Osteoblast (primary cell): ENCODE results near the gene LRRC58. TPM values are rescaled to one million over a fixed set of nuclear protein-coding genes. Genes with fewer than 3 reads are reported as not detected.
"Not testable (repeated sequence)": the region's sequence is repeated elsewhere in the genome, so short reads cannot be mapped to it uniquely, and the experiment has no call there.

Source experiments
- DNase-seq: peaks from one replicate; pipeline ENCODE4 v3.0.0; 2011; ENCODE audit warnings: low spot score, mixed read lengths; ENCODE audit not compliant: insufficient read length; ENCODE audit errors: missing footprints
- H2AFZ ChIP-seq: 2 replicates; pipeline ENCODE4 v1.6.0; 2011; ENCODE audit warnings: mild to moderate bottlenecking, low read length
- H3K27ac ChIP-seq: 2 replicates; pipeline ENCODE4 v1.5.1; 2011; ENCODE audit warnings: mild to moderate bottlenecking, low read depth, low read length, moderate library complexity
- H3K27me3 ChIP-seq: 2 replicates; pipeline ENCODE4 v1.6.0; 2012; ENCODE audit warnings: mild to moderate bottlenecking, control low read depth, inconsistent platforms, low read length, moderate library complexity; ENCODE audit not compliant: insufficient read depth
- H3K36me3 ChIP-seq: 2 replicates; pipeline ENCODE4 v1.5.1; 2011; ENCODE audit warnings: mild to moderate bottlenecking, low read length, control low read depth, moderate library complexity; ENCODE audit not compliant: insufficient read depth
- H3K4me1 ChIP-seq: 2 replicates; pipeline ENCODE4 v1.5.1; 2011; ENCODE audit warnings: mild to moderate bottlenecking, low read length, control low read depth, moderate library complexity; ENCODE audit not compliant: insufficient read depth
- H3K4me2 ChIP-seq: 2 replicates; pipeline ENCODE4 v1.6.0; 2011; ENCODE audit warnings: mild to moderate bottlenecking, low read length; ENCODE audit not compliant: insufficient read depth
- H3K4me3 ChIP-seq: fragments of 200-600 bp; sonication (generic); 3 replicates; pipeline ENCODE4 v1.5.1; 2012; ENCODE audit warnings: mild to moderate bottlenecking, low read length, inconsistent platforms; ENCODE audit not compliant: insufficient read depth
- H3K79me2 ChIP-seq: 2 replicates; pipeline ENCODE4 v1.6.0; 2012; ENCODE audit warnings: mild to moderate bottlenecking, low read length, control low read depth, inconsistent platforms; ENCODE audit not compliant: insufficient read depth
- H3K9me3 ChIP-seq: 2 replicates; pipeline ENCODE4 v1.5.1; 2011; ENCODE audit warnings: low read depth, low read length, control low read depth
- H4K20me1 ChIP-seq: 2 replicates; pipeline ENCODE4 v1.6.0; 2012; ENCODE audit warnings: mild to moderate bottlenecking, low read length, control low read depth; ENCODE audit not compliant: insufficient read depth
- CTCF ChIP-seq: IDR thresholded peaks from 2 replicates; pipeline ENCODE4 v1.5.1; 2011; ENCODE audit warnings: mild to moderate bottlenecking, low read depth, low read length, moderate library complexity; ENCODE audit errors: extremely low read depth
- total RNA-seq: library from RNA; depleted of rRNA; stranded (reverse); fragments of >200 nt; gene quantifications from 2 replicates; pipeline ENCODE4 v1.2.3, GENCODE V29; 2012

The LRRC58 gene
- total RNA-seq, 1 donor = 49.9 TPM

GRCh38 chr3:120332646-120333045 is 16.5 kb downstream of the LRRC58 start:
- no peak overlapping the region for H3K4me2 ChIP-seq
- peaks cover 29% of the 10 kb centered on the region for H3K36me3 ChIP-seq
- no peaks in the 10 kb centered on the region for H3K27me3 ChIP-seq
- DNase-seq = no peak
- H3K9me3 ChIP-seq = no peaks in the 10 kb centered on the region
- no peak overlapping the region for H2AFZ ChIP-seq
- no peaks in the 10 kb centered on the region for H3K4me1 ChIP-seq
- H3K79me2 ChIP-seq = peaks cover 22% of the 10 kb centered on the region
- H3K27ac ChIP-seq = no peak overlapping the region
- peaks cover 4% of the 10 kb centered on the region for H4K20me1 ChIP-seq
- H3K4me3 ChIP-seq = no peak overlapping the region
- TF ChIP-seq CTCF = no peak

GRCh38 chr3:120331076-120331475 is 18.1 kb downstream of the LRRC58 start:
- DNase-seq = no peak
- Histone ChIP-seq H2AFZ (no peak overlapping the region), H3K9me3 (no peaks in the 10 kb centered on the region), H4K20me1 (peaks cover 2% of the 10 kb centered on the region), H3K27ac (no peak overlapping the region), H3K79me2 (peaks cover 9% of the 10 kb centered on the region), H3K4me2 (no peak overlapping the region), H3K4me1 (no peaks in the 10 kb centered on the region), H3K4me3 (no peak overlapping the region), H3K36me3 (peaks cover 29% of the 10 kb centered on the region), H3K27me3 (no peaks in the 10 kb centered on the region)
- no peak for TF ChIP-seq CTCF

GRCh38 chr3:120326784-120327183 is 22.4 kb downstream of the LRRC58 start:
- H3K36me3 ChIP-seq = peaks cover 19% of the 10 kb centered on the region
- no peak for DNase-seq
- no peaks in the 10 kb centered on the region for H3K9me3 ChIP-seq
- H3K27me3 ChIP-seq = no peaks in the 10 kb centered on the region
- no peak overlapping the region for H3K27ac ChIP-seq
- H3K79me2 ChIP-seq = no peaks in the 10 kb centered on the region
- H3K4me2 ChIP-seq = no peak overlapping the region
- H3K4me1 ChIP-seq = peaks cover 6% of the 10 kb centered on the region
- H4K20me1 ChIP-seq = no peaks in the 10 kb centered on the region
- no peak overlapping the region for H3K4me3 ChIP-seq
- TF ChIP-seq CTCF = no peak
- no peak overlapping the region for H2AFZ ChIP-seq

GRCh38 chr3:120324190-120324589 is 25.0 kb downstream of the LRRC58 start:
- H3K27ac ChIP-seq = peak overlapping the region; percentile 29
- H3K36me3 ChIP-seq = peaks cover 1% of the 10 kb centered on the region
- no peaks in the 10 kb centered on the region for H3K27me3 ChIP-seq
- H3K4me1 ChIP-seq = peaks cover 6% of the 10 kb centered on the region
- DNase-seq = no peak
- no peak overlapping the region for H3K4me2 ChIP-seq
- H3K4me3 ChIP-seq = no peak overlapping the region
- no peaks in the 10 kb centered on the region for H4K20me1 ChIP-seq
- H3K79me2 ChIP-seq = no peaks in the 10 kb centered on the region
- no peaks in the 10 kb centered on the region for H3K9me3 ChIP-seq
- no peak overlapping the region for H2AFZ ChIP-seq
- no peak for TF ChIP-seq CTCF

- not testable (repeated sequence) for H3K36me3 ChIP-seq, H3K4me2 ChIP-seq, H3K79me2 ChIP-seq, H3K4me1 ChIP-seq, H2AFZ ChIP-seq, H3K9me3 ChIP-seq, H3K4me3 ChIP-seq, DNase-seq, H4K20me1 ChIP-seq, H3K27me3 ChIP-seq
- H3K27ac ChIP-seq = peak overlapping the region; percentile 29
These were observed 25.4 kb downstream of the LRRC58 start for GRCh38 chr3:120323761-120324160.
